H1 (cell line): Measurements from ENCODE around the gene XPO6. TPM values are rescaled to one million over a fixed set of nuclear protein-coding genes. Genes with fewer than 3 reads are reported as not detected.

Experiments used
- CTCF ChIA-PET: fragments of 300-600 bp; sonication (Branson Sonifier 250); formaldehyde crosslinking; loops from one replicate; lab custom pipeline; 2021; ENCODE audit not compliant: partially characterized antibody; lab: Charles Lee
- POLR2A ChIA-PET: fragments of 300-600 bp; sonication (Branson Sonifier 250); formaldehyde crosslinking; loops from one replicate; lab custom pipeline; 2021; ENCODE audit warnings: inconsistent platforms; ENCODE audit not compliant: partially characterized antibody; lab: Charles Lee
- DNase-seq, 2 experiments: peaks; one replicate each; pipeline versions ENCODE4 v3.0.0 to v3.0.0-alpha.2; 2010 to 2022; ENCODE audit warnings: low spot score in 2 of 2, low read depth in 1 of 2, mixed read lengths in 1 of 2
- FAIRE-seq: peaks from 2 replicates; lab custom pipeline; 2011; peaks lifted over from hg19 to GRCh38; lab: Jason Lieb, UNC
- H2AFZ ChIP-seq: 2 replicates; pipeline ENCODE4 v1.8.1; 2012; ENCODE audit warnings: low read length, inconsistent platforms
- H2AK5ac ChIP-seq: 2 replicates; pipeline ENCODE4 v1.6.1; 2013; ENCODE audit warnings: low read depth, low read length
- H2BK120ac ChIP-seq: replicated peaks from 2 replicates; pipeline ENCODE3; 2013; ENCODE audit warnings: low read depth, low read length, inconsistent platforms
- H2BK12ac ChIP-seq: 2 replicates; pipeline ENCODE4 v1.6.1; 2013; ENCODE audit warnings: low read depth, low read length
- H2BK15ac ChIP-seq: 2 replicates; pipeline ENCODE4 v1.6.1; 2013; ENCODE audit warnings: low read length
- H2BK20ac ChIP-seq: 2 replicates; pipeline ENCODE4 v1.6.1; 2013; ENCODE audit warnings: low read length
- H2BK5ac ChIP-seq: 2 replicates; pipeline ENCODE4 v1.6.1; 2013; ENCODE audit warnings: low read depth, low read length
- H3K14ac ChIP-seq: 2 replicates; pipeline ENCODE4 v1.6.1; 2013; ENCODE audit warnings: inconsistent platforms; ENCODE audit not compliant: insufficient read length
- H3K18ac ChIP-seq: 2 replicates; pipeline ENCODE4 v1.6.1; 2013; ENCODE audit warnings: low read length; ENCODE audit errors: extremely low read depth
- H3K23ac ChIP-seq: 2 replicates; pipeline ENCODE4 v1.6.1; 2013; ENCODE audit warnings: inconsistent platforms; ENCODE audit not compliant: insufficient read length
- H3K23me2 ChIP-seq: 2 replicates; pipeline ENCODE4 v1.6.1; 2013; ENCODE audit warnings: low read depth, low read length
- H3K27ac ChIP-seq: 2 replicates; pipeline ENCODE4 v1.6.1; 2011; ENCODE audit warnings: low read depth, low read length, inconsistent platforms
- H3K27me3 ChIP-seq, 4 experiments: replicated peaks in 1 of 4; 1 replicate in 1 of 4; 2 replicates in 3 of 4; pipeline versions ENCODE4 v1.6.1 to v1.8.1; 2011 to 2013; ENCODE audit warnings: low read length in 3 of 4, mild to moderate bottlenecking in 3 of 4, inconsistent platforms in 2 of 4, mixed read lengths in 2 of 4, moderate library complexity in 1 of 4; ENCODE audit not compliant: control insufficient read depth in 3 of 4, insufficient read depth in 3 of 4; ENCODE audit errors: extremely low read depth in 1 of 4
- H3K36me3 ChIP-seq, 4 experiments: 2 replicates each; pipeline versions ENCODE4 v1.6.1 to v1.8.1; 2011 to 2013; ENCODE audit warnings: mild to moderate bottlenecking in 4 of 4, low read length in 3 of 4, moderate library complexity in 2 of 4, control low read depth in 1 of 4, inconsistent platforms in 1 of 4; ENCODE audit not compliant: insufficient read depth in 4 of 4, control insufficient read depth in 2 of 4
- H3K4ac ChIP-seq: replicated peaks from 2 replicates; pipeline ENCODE3; 2013; ENCODE audit warnings: low read length, low read depth, mixed read lengths, inconsistent platforms; ENCODE audit not compliant: insufficient read length
- H3K4me1 ChIP-seq, 4 experiments: replicated peaks in 1 of 4; 1 replicate in 1 of 4; 2 replicates in 3 of 4; pipeline versions ENCODE4 v1.6.1 to v1.8.1; 2011 to 2013; ENCODE audit warnings: low read length in 3 of 4, inconsistent platforms in 2 of 4, mixed read lengths in 1 of 4; ENCODE audit not compliant: insufficient read depth in 4 of 4, control insufficient read depth in 3 of 4
- H3K4me2 ChIP-seq, 2 experiments: 2 replicates each; pipeline versions ENCODE4 v1.6.1 to v1.8.1; 2011 to 2013; ENCODE audit warnings: low read depth in 2 of 2, low read length in 2 of 2, control low read depth in 1 of 2, inconsistent platforms in 1 of 2, mild to moderate bottlenecking in 1 of 2; ENCODE audit not compliant: insufficient read depth in 1 of 2
- H3K4me3 ChIP-seq, 4 experiments: fragments of 200-600, 300-600 bp in 1 of 4; sonication (generic), shearing (Covaris generic), sonication (Bioruptor Twin) in 1 of 4; 2 replicates each; pipeline versions ENCODE4 v1.5.1 to v1.8.1; 2011 to 2016; ENCODE audit warnings: low read length in 4 of 4, low read depth in 3 of 4, control low read depth in 2 of 4, inconsistent platforms in 2 of 4, mild to moderate bottlenecking in 2 of 4, mixed read lengths in 1 of 4, moderate library complexity in 1 of 4; ENCODE audit not compliant: insufficient read depth in 2 of 4; ENCODE audit errors: extremely low read depth in 1 of 4
- H3K56ac ChIP-seq: replicated peaks from 2 replicates; pipeline ENCODE3; 2013; ENCODE audit warnings: low read depth, mild to moderate bottlenecking, mixed read lengths, low read length, inconsistent platforms; ENCODE audit not compliant: insufficient read length
- H3K79me1 ChIP-seq: 2 replicates; pipeline ENCODE4 v1.6.1; 2013; ENCODE audit warnings: low read depth, low read length, control low read depth
- H3K79me2 ChIP-seq, 2 experiments: 2 replicates each; pipeline versions ENCODE4 v1.6.1 to v1.8.1; 2012 to 2013; ENCODE audit warnings: low read length in 2 of 2, mild to moderate bottlenecking in 2 of 2, inconsistent platforms in 1 of 2; ENCODE audit not compliant: insufficient read depth in 2 of 2, control insufficient read depth in 1 of 2
- H3K9ac ChIP-seq, 4 experiments: replicated peaks in 1 of 4; 1 replicate in 1 of 4; 2 replicates in 3 of 4; pipeline versions ENCODE4 v1.6.1 to v1.8.1; 2011 to 2013; ENCODE audit warnings: low read depth in 3 of 4, low read length in 3 of 4, control low read depth in 2 of 4, mild to moderate bottlenecking in 2 of 4, moderate library complexity in 2 of 4, inconsistent platforms in 1 of 4; ENCODE audit errors: extremely low read depth in 1 of 4
- H3K9me3 ChIP-seq, 2 experiments: 2 replicates each; pipeline versions ENCODE4 v1.6.1 to v1.8.1; 2012 to 2013; ENCODE audit warnings: mild to moderate bottlenecking in 2 of 2, moderate library complexity in 2 of 2, control low read depth in 1 of 2, inconsistent platforms in 1 of 2, low read depth in 1 of 2, low read length in 1 of 2, mixed read lengths in 1 of 2; ENCODE audit not compliant: insufficient read depth in 2 of 2
- H4K20me1 ChIP-seq, 2 experiments: replicated peaks in 1 of 2; 2 replicates each; pipeline versions ENCODE3 to v1.8.1; 2011 to 2013; ENCODE audit warnings: inconsistent platforms in 2 of 2, low read length in 2 of 2, mild to moderate bottlenecking in 1 of 2; ENCODE audit not compliant: insufficient read depth in 2 of 2, control insufficient read depth in 1 of 2
- H4K5ac ChIP-seq: 2 replicates; pipeline ENCODE4 v1.6.1; 2013; ENCODE audit warnings: low read length, low read depth, mixed read lengths, inconsistent platforms; ENCODE audit not compliant: insufficient read length
- H4K8ac ChIP-seq: 2 replicates; pipeline ENCODE4 v1.8.0; 2013; ENCODE audit warnings: mild to moderate bottlenecking, moderate library complexity, low read length, inconsistent platforms; ENCODE audit not compliant: insufficient read depth; ENCODE audit errors: extremely low read depth
- H4K91ac ChIP-seq: replicated peaks from 2 replicates; pipeline ENCODE3; 2013; ENCODE audit warnings: low read length, mixed read lengths, inconsistent platforms; ENCODE audit not compliant: insufficient read length
- ASH2L ChIP-seq: fragments of 200-600, 300-600 bp; sonication (generic); IDR thresholded peaks from one replicate; pipeline ENCODE4 v1.7.1; 2017; ENCODE audit warnings: low read length
- BRCA1 ChIP-seq: IDR thresholded peaks from 2 replicates; pipeline ENCODE4 v1.6.1; 2012; ENCODE audit warnings: low read depth, low read length, improper control_type of control experiment
- CBX5 ChIP-seq: fragments of 300-800, 300-1000 bp; sonication (generic); IDR thresholded peaks from 2 replicates; pipeline ENCODE4 v1.7.1; 2016; ENCODE audit warnings: antibody characterized with exemption, low read length, low read depth
- CHD2 ChIP-seq: IDR thresholded peaks from 2 replicates; pipeline ENCODE4 v1.6.1; 2012; ENCODE audit warnings: low read length, improper control_type of control experiment
- KDM5A ChIP-seq: fragments of 200-600 bp; IDR thresholded peaks from 2 replicates; pipeline ENCODE4 v1.7.1; 2012; ENCODE audit warnings: mild to moderate bottlenecking, low read length, inconsistent platforms, mixed read lengths
- NRF1 ChIP-seq: IDR thresholded peaks from 2 replicates; pipeline ENCODE4 v1.6.1; 2011; ENCODE audit warnings: mild to moderate bottlenecking, low read depth, low read length, improper control_type of control experiment
- POLR2A ChIP-seq, 2 experiments: IDR thresholded peaks; 1 replicate in 1 of 2; 2 replicates in 1 of 2; pipeline ENCODE4 v1.6.1; 2011; ENCODE audit warnings: low read depth in 2 of 2, low read length in 2 of 2, mild to moderate bottlenecking in 2 of 2; ENCODE audit errors: control extremely low read depth in 1 of 2
- SIRT6 ChIP-seq: IDR thresholded peaks from one replicate; pipeline ENCODE4 v1.7.1; 2012; ENCODE audit warnings: low read length, inconsistent platforms
- SIX5 ChIP-seq: IDR thresholded peaks from 2 replicates; pipeline ENCODE4 v1.6.1; 2011; ENCODE audit warnings: mild to moderate bottlenecking, low read depth, low read length
- SP1 ChIP-seq: IDR thresholded peaks from 2 replicates; pipeline ENCODE4 v1.6.1; 2011; ENCODE audit warnings: low read depth, low read length
- WGBS, 2 experiments: shearing (Covaris generic) in 1 of 2; methylation state at CpG; one replicate each; pipeline versions ENCODE4 v1.1.6 to v1.1.7; 2013 to 2015; ENCODE audit warnings: low lambda C conversion rate in 2 of 2, mixed read lengths in 2 of 2, inconsistent platforms in 1 of 2, low coverage in 1 of 2, missing lambda C conversion rate in 1 of 2; ENCODE audit not compliant: insufficient replicate concordance in 2 of 2, insufficient coverage in 1 of 2, insufficient read length in 1 of 2; ENCODE audit errors: extremely low coverage in 1 of 2, missing lambda C conversion rate in 1 of 2; 5-methylcytosine and 5-hydroxymethylcytosine counted together
- polyA plus RNA-seq, 7 experiments: library from polyadenylated mRNA; depleted of rRNA in 3 of 7; stranded (reverse) in 5 of 7; unstranded in 2 of 7; fragments of >200 nt in 5 of 7; fragments of 200-250 nt in 2 of 7; gene quantifications; 1 replicate in 5 of 7; 2 replicates in 1 of 7; 4 replicates in 1 of 7; pipeline versions ENCODE4 v1.2.1 to v1.2.3, GENCODE V29; 2011 to 2013; ENCODE audit warnings: missing spikeins in 2 of 7, mixed read lengths in 2 of 7
- total RNA-seq: library from RNA; stranded (reverse); fragmentation: NEBNext Ultra II Directional; extraction: Animal tissue kit (Norgen Biotek cat#: 25700); gene quantifications from 2 replicates; pipeline ENCODE4 v1.2.1, GENCODE V29; 2021
- TF ChIP-seq, protein P1 (sequence below): IDR thresholded peaks from 2 replicates; pipeline ENCODE4 v1.6.1; 2012; ENCODE audit warnings: inconsistent platforms
- TF ChIP-seq, protein P2 (sequence below): IDR thresholded peaks from 2 replicates; pipeline ENCODE4 v1.6.1; 2011; ENCODE audit warnings: low read length, improper control_type of control experiment

The XPO6 gene
- total and polyA plus RNA-seq, 2 of the 8 experiments (the other 6 are each of a cell fraction or from before 2014, with no cell fraction given) = 152 to 254 TPM

DNA sequence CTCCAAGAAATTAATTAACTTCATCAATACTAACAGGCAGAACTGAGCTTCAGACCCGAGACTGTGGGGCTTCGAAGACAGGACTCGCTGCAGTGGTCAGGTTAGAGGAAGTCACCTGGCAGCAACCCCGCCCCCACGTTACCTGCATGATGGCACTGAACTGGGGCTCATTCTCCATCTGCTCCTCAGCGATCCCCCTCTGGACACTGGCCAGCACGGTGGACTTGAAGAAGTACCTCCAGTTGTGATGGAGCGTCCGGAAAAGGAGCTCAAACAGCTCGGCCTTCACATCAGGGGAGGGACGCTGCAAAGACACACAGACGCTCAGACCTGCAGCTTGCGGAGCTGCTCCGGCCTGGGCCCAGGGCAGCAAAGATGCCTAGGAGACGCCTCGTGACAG is 107.4 kb downstream of the XPO6 start:
- POLR2A ChIA-PET = no interaction called here
- TF ChIP-seq ASH2L (no peak), CBX5 (no peak), POLR2A (IDR thresholded peaks at IDR 0.05; ENCODE audit: control extremely low read depth in 1 of 2, low read depth in 2 of 2, low read length in 2 of 2) (no peak), SP1 (no peak), CHD2 (no peak), BRCA1 (no peak), NRF1 (no peak), KDM5A (no peak), SIRT6 (no peak), SIX5 (no peak)
- TF ChIP-seq, protein P1, sequence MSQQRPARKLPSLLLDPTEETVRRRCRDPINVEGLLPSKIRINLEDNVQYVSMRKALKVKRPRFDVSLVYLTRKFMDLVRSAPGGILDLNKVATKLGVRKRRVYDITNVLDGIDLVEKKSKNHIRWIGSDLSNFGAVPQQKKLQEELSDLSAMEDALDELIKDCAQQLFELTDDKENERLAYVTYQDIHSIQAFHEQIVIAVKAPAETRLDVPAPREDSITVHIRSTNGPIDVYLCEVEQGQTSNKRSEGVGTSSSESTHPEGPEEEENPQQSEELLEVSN = no peak
- TF ChIP-seq, protein P2, sequence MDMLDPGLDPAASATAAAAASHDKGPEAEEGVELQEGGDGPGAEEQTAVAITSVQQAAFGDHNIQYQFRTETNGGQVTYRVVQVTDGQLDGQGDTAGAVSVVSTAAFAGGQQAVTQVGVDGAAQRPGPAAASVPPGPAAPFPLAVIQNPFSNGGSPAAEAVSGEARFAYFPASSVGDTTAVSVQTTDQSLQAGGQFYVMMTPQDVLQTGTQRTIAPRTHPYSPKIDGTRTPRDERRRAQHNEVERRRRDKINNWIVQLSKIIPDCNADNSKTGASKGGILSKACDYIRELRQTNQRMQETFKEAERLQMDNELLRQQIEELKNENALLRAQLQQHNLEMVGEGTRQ = no peak

More for the DNA sequence above, 107.4 kb downstream of the XPO6 start:
- Histone ChIP-seq H3K27me3 (no peaks in the 10 kb centered on the region), H3K14ac (no peak overlapping the region), H3K79me2 (no peaks in the 10 kb centered on the region), H3K79me1 (no peaks in the 10 kb centered on the region; the same call in 1 of the 2 replicates), H3K23ac (no peak overlapping the region), H3K56ac (no peak overlapping the region), H4K91ac (no peak overlapping the region), H3K23me2 (no peaks in the 10 kb centered on the region), H3K9me3 (no peaks in the 10 kb centered on the region), H3K4me1 (no peaks in the 10 kb centered on the region), H4K5ac (no peak overlapping the region), H3K4me2 (no peak overlapping the region), H2BK12ac (no peak overlapping the region), H3K4ac (no peak overlapping the region), H4K8ac (no peak overlapping the region; the same call in 1 of the 2 replicates), H4K20me1 (peaks cover 2 to 8% of the 10 kb centered on the region in 2 experiments), H2BK15ac (no peak overlapping the region), H2BK20ac (no peak overlapping the region), H2AK5ac (no peak overlapping the region), H3K18ac (no peak overlapping the region), H2AFZ (no peak overlapping the region), H3K27ac (no peak overlapping the region), H2BK5ac (no peak overlapping the region), H3K36me3 (peaks cover 30 to 82% (median 61%) of the 10 kb centered on the region in 4 experiments), H3K9ac (no peak overlapping the region), H3K4me3 (no peak overlapping the region), H2BK120ac (no peak overlapping the region)
- 99% methylated on average over 16 of the region's 16 CpGs; no CpG with 5 or more reads in 1 of the 2 experiments for WGBS, 2 experiments
- CTCF ChIA-PET = interaction anchor here (0.6 to 3.1 kb wide), 2 partner anchors 12 to 217 kb away, joined by 4 to 19 read pairs; no protein-coding TSS in a partner anchor
- DNase-seq (no peak), FAIRE-seq (no peak)
